Lung (tissue), 12 donors: Measurements from ENCODE around the gene EXOC4. TPM values are rescaled to one million over a fixed set of nuclear protein-coding genes. Genes with fewer than 3 reads are reported as not detected.

Experiments
- ATAC-seq: fragments of 200-7000 bp; cut with Tn5 transposase; one replicate; pipeline ENCODE4 v1.9.1; 2020; ENCODE audit warnings: moderate number of reproducible peaks; ENCODE audit not compliant: insufficient read depth, low FRiP score
- DNase-seq, 3 donors: peaks; one replicate each; pipeline ENCODE4 v3.0.0-alpha.2; 2013 to 2017
- H3K27ac ChIP-seq, 2 donors: one replicate each; pipeline ENCODE4 v1.5.1; 2013; ENCODE audit warnings: mild to moderate bottlenecking in 2 of 2, moderate library complexity in 2 of 2, control low read depth in 1 of 2, inconsistent platforms in 1 of 2, low read depth in 1 of 2, low read length in 1 of 2
- H3K27me3 ChIP-seq, 3 donors: one replicate each; pipeline ENCODE4 v1.5.1; 2013; ENCODE audit warnings: low read length in 2 of 3; ENCODE audit not compliant: control insufficient read depth in 3 of 3, insufficient read depth in 3 of 3
- H3K36me3 ChIP-seq, 4 donors: one replicate each; pipeline ENCODE4 v1.5.1; 2013; ENCODE audit warnings: low read length in 4 of 4, mild to moderate bottlenecking in 1 of 4, moderate library complexity in 1 of 4; ENCODE audit not compliant: control insufficient read depth in 4 of 4, insufficient read depth in 4 of 4
- H3K4me1 ChIP-seq, 5 donors: one replicate each; pipeline ENCODE4 v1.5.1; 2013; ENCODE audit warnings: low read length in 5 of 5, mild to moderate bottlenecking in 2 of 5, moderate library complexity in 1 of 5; ENCODE audit not compliant: control insufficient read depth in 5 of 5, insufficient read depth in 5 of 5
- H3K4me3 ChIP-seq: one replicate; pipeline ENCODE4 v1.5.1; 2013; ENCODE audit warnings: mild to moderate bottlenecking, control low read depth, moderate library complexity
- H3K9ac ChIP-seq, 2 donors: one replicate each; pipeline ENCODE4 v1.5.1; 2013; ENCODE audit warnings: low read length in 2 of 2, control low read depth in 1 of 2; ENCODE audit not compliant: insufficient read depth in 1 of 2
- H3K9me3 ChIP-seq, 4 donors: one replicate each; pipeline ENCODE4 v1.5.1; 2013; ENCODE audit warnings: low read length in 3 of 4, mild to moderate bottlenecking in 1 of 4, moderate library complexity in 1 of 4; ENCODE audit not compliant: control insufficient read depth in 4 of 4, insufficient read depth in 3 of 4
- CTCF ChIP-seq: IDR thresholded peaks from 2 replicates; pipeline ENCODE4 v1.5.1; 2012; ENCODE audit warnings: mild to moderate bottlenecking; ENCODE audit errors: control extremely low read depth, extremely low read depth
- WGBS, 2 donors: extraction: QIAGEN DNeasy Blood & Tissue Kit; methylation state at CpG; one replicate each; pipeline ENCODE4 v1.1.7; 2013; 5-methylcytosine and 5-hydroxymethylcytosine counted together
- polyA plus RNA-seq, 2 donors: library from polyadenylated mRNA; stranded (reverse); fragments of 200-250 nt; gene quantifications; one replicate each; pipeline ENCODE4 v1.2.1, GENCODE V29; 2013
- total RNA-seq, 2 donors: library from RNA; depleted of rRNA in 1 of 2; stranded (reverse); fragments of >200 nt in 1 of 2; gene quantifications; one replicate each; pipeline ENCODE4 v1.2.1, GENCODE V29; 2014 to 2021
- donor health status: control.
- donor health status: control.
- donor health status: Bipolar disorder and iron deficiency.
- donor health status: healthy.
- donor health status: DM: yes; HTN: yes; CAD: no.

The EXOC4 gene
- total and polyA plus RNA-seq, 4 donors = 10.3 to 232 (median 47.4) TPM

- H3K4me3 ChIP-seq = no peak overlapping the region
- H3K27me3 ChIP-seq = no peaks in the 10 kb centered on the region
- H3K9ac ChIP-seq = no peak overlapping the region
- H3K4me1 ChIP-seq = peaks cover 0 to 20% (median 5%) of the 10 kb centered on the region in 5 donors
- H3K9me3 ChIP-seq = peaks cover 0 to 2% (median 1%) of the 10 kb centered on the region in 4 donors
- 78 to 87% methylated on average over 7 of the region's 7 CpGs for WGBS, 2 donors
- DNase-seq (peak; percentile 41 to 83 (median 71)), ATAC-seq (no peak)
- TF ChIP-seq CTCF = no peak
- no peak overlapping the region for H3K27ac ChIP-seq
- peaks cover 0 to 3% (median 1%) of the 10 kb centered on the region in 4 donors for H3K36me3 ChIP-seq
Measured at GRCh38 chr7:133827707-133828623, 575.1 kb downstream of the EXOC4 start.

GRCh38 chr7:133828906-133829305, 576.0 kb downstream of the EXOC4 start:
- Histone ChIP-seq H3K36me3 (peaks cover 0 to 3% (median 1%) of the 10 kb centered on the region in 4 donors), H3K4me1 (peaks cover 0 to 20% (median 5%) of the 10 kb centered on the region in 5 donors), H3K4me3 (no peak overlapping the region), H3K27me3 (no peaks in the 10 kb centered on the region), H3K9ac (no peak overlapping the region), H3K27ac (no peak overlapping the region), H3K9me3 (peaks cover 0 to 2% (median 1%) of the 10 kb centered on the region in 4 donors)
- no peak for TF ChIP-seq CTCF
- ATAC-seq (no peak), DNase-seq (no peak)
- 96 to 97% methylated on average over 4 of the region's 4 CpGs for WGBS, 2 donors

GRCh38 chr7:133829336-133829897, 576.5 kb downstream of the EXOC4 start:
- no peaks in the 10 kb centered on the region for H3K27me3 ChIP-seq
- H3K9me3 ChIP-seq = peaks cover 0 to 2% (median 0%) of the 10 kb centered on the region in 4 donors
- H3K36me3 ChIP-seq = peaks cover 0 to 2% (median 0%) of the 10 kb centered on the region in 4 donors
- peaks cover 0 to 20% (median 5%) of the 10 kb centered on the region in 5 donors for H3K4me1 ChIP-seq
- no peak overlapping the region for H3K27ac ChIP-seq
- WGBS, 2 donors = 93 to 95% methylated on average over 4 of the region's 4 CpGs
- DNase-seq = no peak
- no peak overlapping the region for H3K9ac ChIP-seq
- no peak overlapping the region for H3K4me3 ChIP-seq
- ATAC-seq = no peak
- TF ChIP-seq CTCF = no peak
